ENCODE data around the gene MTMR2. TPM values are rescaled to one million over a fixed set of nuclear protein-coding genes. Genes with fewer than 3 reads are reported as not detected.

MTMR2 gene
- total RNA-seq (2022) = 75.2 and 76.4 TPM in 2 replicates
- Bru-seq, nascent RNA = percentile 93 among the genes with signal in this experiment
- BruChase-seq, experiment 1, labeled RNA remaining after a 2-hour chase = percentile 85 among the genes with signal in this experiment
- BruChase-seq, experiment 2, labeled RNA remaining after a 6-hour chase = percentile 89 among the genes with signal in this experiment
- long read RNA-seq, full-length matches to known transcripts = 125 of 225 reads
- long read RNA-seq, partial matches to known transcripts = 15 of 225 reads
- long read RNA-seq, other reads (novel, unspliced or antisense) = 85 of 225 reads

DNA sequence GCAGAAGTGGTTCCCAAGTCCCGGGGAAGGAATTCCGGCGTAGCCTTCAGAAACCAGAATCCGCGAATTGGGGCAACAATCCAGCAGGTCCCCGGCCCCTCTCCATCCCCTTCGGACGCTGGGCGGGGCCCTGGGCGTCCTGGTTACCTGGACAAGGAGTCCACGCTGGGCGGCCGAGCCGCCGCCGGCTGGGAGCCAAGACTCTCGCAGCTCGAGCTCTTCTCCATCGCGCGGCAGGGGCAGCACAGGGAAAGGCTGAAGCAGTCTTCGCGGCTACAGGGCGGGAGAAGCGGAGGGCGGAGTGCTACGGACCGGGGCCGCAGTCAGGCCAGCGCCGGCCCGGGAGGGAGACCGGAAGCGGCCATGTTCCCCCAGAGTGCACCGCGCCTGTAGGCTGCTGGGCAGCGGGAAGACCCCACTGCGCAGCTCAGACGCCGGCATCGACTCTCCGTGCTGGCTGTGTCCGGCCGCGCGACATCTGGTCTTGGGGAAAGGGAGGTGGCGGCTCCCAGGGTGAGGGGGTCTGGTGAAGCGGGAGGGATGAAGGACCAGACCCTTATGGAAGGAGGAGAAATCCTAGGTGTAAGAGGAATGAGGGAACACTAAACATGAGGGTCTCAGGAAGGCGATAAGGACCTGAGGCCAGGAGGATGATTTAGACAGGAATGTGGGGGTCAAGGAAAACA, at the start of gene MTMR2:
Gene MTMR2 (minus strand): TSS at position 380 of the 686 bp plus-strand sequence. CDS start 153 bp downstream, at position 227.
- Mint-ChIP-seq H3K36me3 (ENCODE audit: insufficient read depth, unreplicated experiment) (peaks cover 11% of the 10 kb centered on the region), H3K4me1 (ENCODE audit: low read depth, unreplicated experiment) (peaks cover 13% of the 10 kb centered on the region), H3K27ac (ENCODE audit: unreplicated experiment) (peak within 1 kb of the TSS; percentile 96), H3K27me3 (ENCODE audit: insufficient read depth, unreplicated experiment) (no peaks in the 10 kb centered on the region), H3K9me3 (ENCODE audit: unreplicated experiment) (no peaks in the 10 kb centered on the region), H3K4me3 (ENCODE audit: unreplicated experiment) (peak within 1 kb of the TSS; percentile 88)
- no peaks in the 10 kb centered on the region for H3K27me3 ChIP-seq (replicated peaks; ENCODE audit: control insufficient read depth, insufficient read depth, low read length)
- ChIA-PET POLR2A (interaction anchor here (0.5 to 1.2 kb wide), 8 partner anchors 8 to 466 kb away, joined by 3 to 8 read pairs (median 3); partner anchors contain the start of genes CCDC82 and JRKL), CTCF (interaction anchor here (1.7 to 2.5 kb wide), 3 partner anchors 75 to 419 kb away, joined by 6 to 21 read pairs (median 7); partner anchors contain the start of gene MAML2)
- H3K4me3 ChIP-seq (ENCODE audit: low read depth, low read length) = peak within 1 kb of the TSS; percentile 84
- intact Hi-C loops (cut with micrococcal nuclease; ENCODE audit: unreplicated experiment) = loop anchor here (1.0 to 5.0 kb wide), 8 partner anchors 20 to 467 kb away; partner anchors contain the start of genes JRKL and MAML2
- BruUV-seq (replicated peaks) = no TSS peak
- TF ChIP-seq, protein P1, sequence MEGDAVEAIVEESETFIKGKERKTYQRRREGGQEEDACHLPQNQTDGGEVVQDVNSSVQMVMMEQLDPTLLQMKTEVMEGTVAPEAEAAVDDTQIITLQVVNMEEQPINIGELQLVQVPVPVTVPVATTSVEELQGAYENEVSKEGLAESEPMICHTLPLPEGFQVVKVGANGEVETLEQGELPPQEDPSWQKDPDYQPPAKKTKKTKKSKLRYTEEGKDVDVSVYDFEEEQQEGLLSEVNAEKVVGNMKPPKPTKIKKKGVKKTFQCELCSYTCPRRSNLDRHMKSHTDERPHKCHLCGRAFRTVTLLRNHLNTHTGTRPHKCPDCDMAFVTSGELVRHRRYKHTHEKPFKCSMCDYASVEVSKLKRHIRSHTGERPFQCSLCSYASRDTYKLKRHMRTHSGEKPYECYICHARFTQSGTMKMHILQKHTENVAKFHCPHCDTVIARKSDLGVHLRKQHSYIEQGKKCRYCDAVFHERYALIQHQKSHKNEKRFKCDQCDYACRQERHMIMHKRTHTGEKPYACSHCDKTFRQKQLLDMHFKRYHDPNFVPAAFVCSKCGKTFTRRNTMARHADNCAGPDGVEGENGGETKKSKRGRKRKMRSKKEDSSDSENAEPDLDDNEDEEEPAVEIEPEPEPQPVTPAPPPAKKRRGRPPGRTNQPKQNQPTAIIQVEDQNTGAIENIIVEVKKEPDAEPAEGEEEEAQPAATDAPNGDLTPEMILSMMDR (IDR thresholded peaks at IDR 0.05; ENCODE audit: insufficient read depth in 1 of 2, low read depth in 1 of 2, low read length in 1 of 2, severe bottlenecking in 1 of 2, unreplicated experiment in 1 of 2) = peak in 1 of 2 experiments; percentile 14
- H3K36me3 ChIP-seq (ENCODE audit: control insufficient read depth, insufficient read depth, low read length) = no peaks in the 10 kb centered on the region
- peaks cover 6% of the 10 kb centered on the region for H3K4me1 ChIP-seq
- no peaks in the 10 kb centered on the region for H3K9me3 ChIP-seq
- DNase-seq = peak; percentile 88 to 91

DNA sequence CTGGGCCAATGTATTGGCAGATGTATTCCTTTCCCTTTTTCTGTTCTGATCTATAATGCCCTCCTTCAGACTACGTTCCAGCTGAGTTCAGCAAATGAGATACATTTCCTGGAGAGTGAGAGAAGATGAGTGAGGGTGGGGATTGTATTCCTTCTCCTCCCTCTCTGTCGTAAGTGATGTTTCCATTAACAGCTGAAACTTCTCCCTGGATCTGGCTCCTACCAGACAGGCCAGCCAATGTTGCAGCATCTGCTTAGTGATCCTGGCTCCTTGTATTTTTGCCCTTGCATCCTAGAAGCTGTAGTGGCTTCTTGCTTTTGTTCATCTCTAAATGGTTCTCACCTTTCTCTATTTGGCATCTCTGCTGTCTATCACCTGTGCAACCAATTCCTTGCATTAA, 48.2 kb upstream of the MTMR2 start:
- intact Hi-C loops (cut with micrococcal nuclease; ENCODE audit: unreplicated experiment) = no loop called here
- POLR2A ChIA-PET = no interaction called here
- no TSS peak for BruUV-seq (replicated peaks)

More for the DNA sequence above, 48.2 kb upstream of the MTMR2 start:
- Histone ChIP-seq H3K9me3 (peaks cover 4% of the 10 kb centered on the region; the same call in 1 of the 2 replicates), H3K4me3 (ENCODE audit: low read depth, low read length) (no peak overlapping the region), H3K27me3 (replicated peaks; ENCODE audit: control insufficient read depth, insufficient read depth, low read length) (no peaks in the 10 kb centered on the region), H3K36me3 (ENCODE audit: control insufficient read depth, insufficient read depth, low read length) (no peaks in the 10 kb centered on the region), H3K4me1 (no peaks in the 10 kb centered on the region; the same call in 1 of the 2 replicates)
- TF ChIP-seq, protein P1 (IDR thresholded peaks at IDR 0.05; ENCODE audit: insufficient read depth in 1 of 2, low read depth in 1 of 2, low read length in 1 of 2, severe bottlenecking in 1 of 2, unreplicated experiment in 1 of 2) = no peak
- Mint-ChIP-seq H3K36me3 (ENCODE audit: insufficient read depth, unreplicated experiment) (no peaks in the 10 kb centered on the region), H3K9me3 (ENCODE audit: unreplicated experiment) (peaks cover 9% of the 10 kb centered on the region), H3K4me1 (ENCODE audit: low read depth, unreplicated experiment) (no peaks in the 10 kb centered on the region), H3K27ac (ENCODE audit: unreplicated experiment) (no peak overlapping the region), H3K27me3 (ENCODE audit: insufficient read depth, unreplicated experiment) (no peaks in the 10 kb centered on the region), H3K4me3 (ENCODE audit: unreplicated experiment) (no peak overlapping the region)
- CTCF ChIA-PET = interaction anchor here (0.6 kb wide), 1 partner anchor 122 kb away, joined by 4 read pairs; no protein-coding TSS in a partner anchor
- no peak for DNase-seq
